ENCODE measurements around the gene ZNF296.

DNA sequence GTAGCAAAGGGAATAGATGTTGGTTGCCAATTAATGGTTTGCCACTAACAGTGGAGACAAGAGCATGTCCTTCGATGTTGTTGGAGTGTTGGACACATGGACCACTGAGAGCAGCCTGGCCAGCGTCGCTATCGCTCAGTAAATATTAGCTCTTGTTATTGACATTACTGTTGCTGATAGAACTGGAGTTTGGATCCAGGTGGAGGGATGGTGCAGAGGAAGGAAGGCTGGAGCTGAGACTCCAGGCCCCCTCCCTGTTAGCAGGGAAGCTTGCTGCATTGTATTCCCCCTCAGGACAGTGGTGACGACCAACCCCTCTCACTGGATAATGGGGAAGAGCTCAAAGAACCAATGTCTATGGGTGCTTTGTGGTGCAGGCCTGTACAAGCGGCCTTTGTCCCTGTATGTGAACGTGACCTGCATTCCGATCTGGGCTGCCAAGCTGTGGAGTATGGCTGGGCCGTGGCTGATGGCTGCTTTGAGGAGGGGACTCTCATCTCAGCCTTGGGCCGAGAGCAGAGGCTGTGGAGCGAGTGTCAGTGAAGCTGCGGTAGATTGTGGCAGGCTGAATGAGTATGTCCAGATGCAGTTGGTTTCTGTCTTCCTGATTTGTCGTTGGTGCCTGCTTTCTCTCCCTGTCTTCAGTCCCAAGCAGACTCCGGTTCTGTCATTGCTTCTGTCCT is 30.5 kb downstream of the ZNF296 start:
- TF ChIP-seq, protein P1, sequence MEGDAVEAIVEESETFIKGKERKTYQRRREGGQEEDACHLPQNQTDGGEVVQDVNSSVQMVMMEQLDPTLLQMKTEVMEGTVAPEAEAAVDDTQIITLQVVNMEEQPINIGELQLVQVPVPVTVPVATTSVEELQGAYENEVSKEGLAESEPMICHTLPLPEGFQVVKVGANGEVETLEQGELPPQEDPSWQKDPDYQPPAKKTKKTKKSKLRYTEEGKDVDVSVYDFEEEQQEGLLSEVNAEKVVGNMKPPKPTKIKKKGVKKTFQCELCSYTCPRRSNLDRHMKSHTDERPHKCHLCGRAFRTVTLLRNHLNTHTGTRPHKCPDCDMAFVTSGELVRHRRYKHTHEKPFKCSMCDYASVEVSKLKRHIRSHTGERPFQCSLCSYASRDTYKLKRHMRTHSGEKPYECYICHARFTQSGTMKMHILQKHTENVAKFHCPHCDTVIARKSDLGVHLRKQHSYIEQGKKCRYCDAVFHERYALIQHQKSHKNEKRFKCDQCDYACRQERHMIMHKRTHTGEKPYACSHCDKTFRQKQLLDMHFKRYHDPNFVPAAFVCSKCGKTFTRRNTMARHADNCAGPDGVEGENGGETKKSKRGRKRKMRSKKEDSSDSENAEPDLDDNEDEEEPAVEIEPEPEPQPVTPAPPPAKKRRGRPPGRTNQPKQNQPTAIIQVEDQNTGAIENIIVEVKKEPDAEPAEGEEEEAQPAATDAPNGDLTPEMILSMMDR (IDR thresholded peaks at IDR 0.05; ENCODE audit: low read length), result no peak
- TF ChIP-seq EZH2 (optimal IDR thresholded peaks at IDR 0.05; ENCODE audit: low read depth, low read length), result no peak
- no peak for TF ChIP-seq EZH2phosphoT487 (IDR thresholded peaks at IDR 0.05; ENCODE audit: low read length)

Measured in MM.1S (cell line).